Breast epithelium (tissue), 3 donors: ENCODE data around the gene IL11.

Source experiments
- POLR2A ChIP-seq: fragments of 450-650 bp; IDR thresholded peaks from one replicate; pipeline ENCODE4 v1.6.1; 2016; ENCODE audit warnings: antibody characterized with exemption, mild to moderate bottlenecking, moderate library complexity
- POLR2AphosphoS5 ChIP-seq, 3 donors: sonication (generic); formaldehyde crosslinking; IDR thresholded peaks; one replicate each; pipeline ENCODE4 v1.6.1; 2017; ENCODE audit warnings: antibody characterized with exemption in 3 of 3
- TF ChIP-seq, protein P1 (sequence below), 3 donors: fragments of 450-650 bp; IDR thresholded peaks; one replicate each; pipeline ENCODE4 v1.5.1; 2016 to 2017; ENCODE audit warnings: antibody characterized with exemption in 3 of 3, mild to moderate bottlenecking in 3 of 3, moderate library complexity in 3 of 3

DNA sequence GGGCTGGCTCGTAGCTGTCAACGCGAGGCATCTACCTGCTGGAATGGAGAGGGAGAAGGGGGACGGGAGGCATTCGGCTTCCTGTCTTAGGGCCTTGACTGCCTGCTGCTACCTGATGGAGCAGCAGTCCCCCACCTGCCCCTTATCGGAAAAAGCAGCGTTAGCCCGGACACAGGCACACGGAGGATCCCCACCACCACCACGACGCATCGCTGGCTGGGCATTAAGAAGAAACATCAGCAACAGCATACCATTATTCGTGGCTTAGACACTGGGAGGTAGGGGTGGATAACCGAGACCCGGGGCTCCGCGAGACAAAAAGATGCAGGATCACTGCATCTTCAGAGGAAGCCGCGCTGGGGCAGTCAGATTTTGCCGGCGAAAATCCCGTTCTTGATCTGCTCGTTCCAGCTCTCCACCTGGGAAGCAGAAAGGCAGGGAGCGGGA is 16.9 kb downstream of the IL11 start:
- no peak for TF ChIP-seq POLR2A
- TF ChIP-seq, protein P1, sequence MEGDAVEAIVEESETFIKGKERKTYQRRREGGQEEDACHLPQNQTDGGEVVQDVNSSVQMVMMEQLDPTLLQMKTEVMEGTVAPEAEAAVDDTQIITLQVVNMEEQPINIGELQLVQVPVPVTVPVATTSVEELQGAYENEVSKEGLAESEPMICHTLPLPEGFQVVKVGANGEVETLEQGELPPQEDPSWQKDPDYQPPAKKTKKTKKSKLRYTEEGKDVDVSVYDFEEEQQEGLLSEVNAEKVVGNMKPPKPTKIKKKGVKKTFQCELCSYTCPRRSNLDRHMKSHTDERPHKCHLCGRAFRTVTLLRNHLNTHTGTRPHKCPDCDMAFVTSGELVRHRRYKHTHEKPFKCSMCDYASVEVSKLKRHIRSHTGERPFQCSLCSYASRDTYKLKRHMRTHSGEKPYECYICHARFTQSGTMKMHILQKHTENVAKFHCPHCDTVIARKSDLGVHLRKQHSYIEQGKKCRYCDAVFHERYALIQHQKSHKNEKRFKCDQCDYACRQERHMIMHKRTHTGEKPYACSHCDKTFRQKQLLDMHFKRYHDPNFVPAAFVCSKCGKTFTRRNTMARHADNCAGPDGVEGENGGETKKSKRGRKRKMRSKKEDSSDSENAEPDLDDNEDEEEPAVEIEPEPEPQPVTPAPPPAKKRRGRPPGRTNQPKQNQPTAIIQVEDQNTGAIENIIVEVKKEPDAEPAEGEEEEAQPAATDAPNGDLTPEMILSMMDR (IDR thresholded peaks at IDR 0.05): no peak
- no peak for TF ChIP-seq POLR2AphosphoS5 (IDR thresholded peaks at IDR 0.05)
